ENCODE measurements around the gene HS6ST3. TPM values are rescaled to one million over a fixed set of nuclear protein-coding genes. Genes with fewer than 3 reads are reported as not detected.
"Not testable (repeated sequence)": the region's sequence is repeated elsewhere in the genome, so short reads cannot be mapped to it uniquely, and the experiment has no call there.

Gene HS6ST3
- total RNA-seq, 1 donor from 2014 or later = 1.3 TPM

DNA sequence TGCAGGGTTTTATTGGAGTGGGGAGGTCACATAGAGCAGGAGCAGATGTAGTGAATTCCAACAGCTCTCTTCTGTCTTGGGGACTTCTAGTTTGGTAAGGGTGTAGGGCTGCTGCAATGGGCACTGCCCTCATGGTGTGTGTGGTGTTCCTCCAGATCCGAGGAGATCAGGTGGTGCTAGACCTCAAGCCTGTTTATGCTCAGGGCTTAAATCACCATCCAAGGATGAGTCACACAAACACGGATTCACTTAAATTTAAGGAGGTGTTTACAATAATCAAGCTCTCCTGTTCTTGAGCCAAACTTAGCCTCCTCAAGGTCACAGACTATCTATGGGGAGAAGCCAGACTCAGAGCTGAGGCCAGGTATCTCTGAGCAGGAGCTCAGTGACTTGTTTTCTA is 23.0 kb downstream of the HS6ST3 start:
- peaks cover 4% of the 10 kb centered on the region for H3K9me3 Mint-ChIP-seq (ENCODE audit: unreplicated experiment)
- H3K4me1 Mint-ChIP-seq (ENCODE audit: low read depth, unreplicated experiment) = no peaks in the 10 kb centered on the region
- no peak for DNase-seq
- peaks cover 3% of the 10 kb centered on the region for H3K27me3 Mint-ChIP-seq (ENCODE audit: unreplicated experiment)
- H3K36me3 Mint-ChIP-seq (ENCODE audit: unreplicated experiment) = peaks cover 16% of the 10 kb centered on the region
- TF ChIP-seq, protein P1, sequence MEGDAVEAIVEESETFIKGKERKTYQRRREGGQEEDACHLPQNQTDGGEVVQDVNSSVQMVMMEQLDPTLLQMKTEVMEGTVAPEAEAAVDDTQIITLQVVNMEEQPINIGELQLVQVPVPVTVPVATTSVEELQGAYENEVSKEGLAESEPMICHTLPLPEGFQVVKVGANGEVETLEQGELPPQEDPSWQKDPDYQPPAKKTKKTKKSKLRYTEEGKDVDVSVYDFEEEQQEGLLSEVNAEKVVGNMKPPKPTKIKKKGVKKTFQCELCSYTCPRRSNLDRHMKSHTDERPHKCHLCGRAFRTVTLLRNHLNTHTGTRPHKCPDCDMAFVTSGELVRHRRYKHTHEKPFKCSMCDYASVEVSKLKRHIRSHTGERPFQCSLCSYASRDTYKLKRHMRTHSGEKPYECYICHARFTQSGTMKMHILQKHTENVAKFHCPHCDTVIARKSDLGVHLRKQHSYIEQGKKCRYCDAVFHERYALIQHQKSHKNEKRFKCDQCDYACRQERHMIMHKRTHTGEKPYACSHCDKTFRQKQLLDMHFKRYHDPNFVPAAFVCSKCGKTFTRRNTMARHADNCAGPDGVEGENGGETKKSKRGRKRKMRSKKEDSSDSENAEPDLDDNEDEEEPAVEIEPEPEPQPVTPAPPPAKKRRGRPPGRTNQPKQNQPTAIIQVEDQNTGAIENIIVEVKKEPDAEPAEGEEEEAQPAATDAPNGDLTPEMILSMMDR (IDR thresholded peaks at IDR 0.05; ENCODE audit: partially characterized antibody, unreplicated experiment) = no peak
- no peak overlapping the region for H3K4me3 Mint-ChIP-seq (ENCODE audit: unreplicated experiment)
- H3K27ac Mint-ChIP-seq (ENCODE audit: unreplicated experiment) = no peak overlapping the region

DNA sequence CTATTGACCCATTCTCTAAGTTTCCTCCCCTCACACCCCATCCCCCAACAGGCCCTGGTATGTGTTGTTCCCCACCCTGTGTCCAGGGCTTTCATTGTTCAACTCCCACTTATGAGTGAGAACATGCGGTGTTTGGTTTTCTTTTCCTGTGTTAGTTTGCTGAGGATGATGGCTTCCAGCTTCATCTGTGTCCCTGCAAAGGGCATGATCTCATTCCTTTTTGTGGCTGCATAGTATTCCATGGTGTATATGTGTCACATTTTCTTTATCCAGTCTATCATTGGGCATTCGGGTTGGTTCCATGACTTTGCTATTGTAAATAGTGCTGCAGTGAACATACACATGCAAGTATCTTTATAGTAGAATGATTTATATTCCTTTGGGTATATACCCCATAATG is 25.5 kb downstream of the HS6ST3 start:
- DNase-seq; H3K27ac Mint-ChIP-seq (ENCODE audit: unreplicated experiment); H3K4me1 Mint-ChIP-seq (ENCODE audit: low read depth, unreplicated experiment): not testable (repeated sequence)

DNA sequence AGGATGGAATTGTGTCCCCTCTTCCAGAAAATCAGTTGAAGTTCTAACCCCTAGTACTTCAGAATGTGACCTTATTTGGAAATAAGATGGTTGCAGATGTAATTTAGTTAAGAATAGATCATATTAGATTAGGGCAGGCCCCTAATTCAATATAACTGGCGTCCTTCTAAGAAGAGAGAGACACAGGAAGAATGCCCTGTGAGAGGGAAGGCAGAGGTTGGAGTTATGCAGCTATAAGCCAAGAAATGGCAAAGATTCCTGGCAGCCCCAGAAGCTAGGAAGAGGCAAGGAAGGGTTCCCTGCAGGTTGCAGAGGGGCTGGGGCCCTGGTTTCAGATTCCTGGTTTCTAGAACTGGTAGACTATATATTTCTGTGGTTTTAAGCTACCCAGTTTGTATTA is 30.0 kb downstream of the HS6ST3 start:
- no peaks in the 10 kb centered on the region for H3K36me3 Mint-ChIP-seq (ENCODE audit: unreplicated experiment)
- no peaks in the 10 kb centered on the region for H3K27me3 Mint-ChIP-seq (ENCODE audit: unreplicated experiment)
- H3K9me3 Mint-ChIP-seq (ENCODE audit: unreplicated experiment) = no peaks in the 10 kb centered on the region
- H3K4me3 Mint-ChIP-seq (ENCODE audit: unreplicated experiment) = no peak overlapping the region
- no peaks in the 10 kb centered on the region for H3K4me1 Mint-ChIP-seq (ENCODE audit: low read depth, unreplicated experiment)
- TF ChIP-seq, protein P1 (IDR thresholded peaks at IDR 0.05; ENCODE audit: partially characterized antibody, unreplicated experiment) = no peak
- H3K27ac Mint-ChIP-seq (ENCODE audit: unreplicated experiment) = no peak overlapping the region
- no peak for DNase-seq

More for the DNA sequence above, 25.5 kb downstream of the HS6ST3 start:
- H3K9me3 Mint-ChIP-seq (ENCODE audit: unreplicated experiment); H3K36me3 Mint-ChIP-seq (ENCODE audit: unreplicated experiment); H3K27me3 Mint-ChIP-seq (ENCODE audit: unreplicated experiment); H3K4me3 Mint-ChIP-seq (ENCODE audit: unreplicated experiment): not testable (repeated sequence)

DNA sequence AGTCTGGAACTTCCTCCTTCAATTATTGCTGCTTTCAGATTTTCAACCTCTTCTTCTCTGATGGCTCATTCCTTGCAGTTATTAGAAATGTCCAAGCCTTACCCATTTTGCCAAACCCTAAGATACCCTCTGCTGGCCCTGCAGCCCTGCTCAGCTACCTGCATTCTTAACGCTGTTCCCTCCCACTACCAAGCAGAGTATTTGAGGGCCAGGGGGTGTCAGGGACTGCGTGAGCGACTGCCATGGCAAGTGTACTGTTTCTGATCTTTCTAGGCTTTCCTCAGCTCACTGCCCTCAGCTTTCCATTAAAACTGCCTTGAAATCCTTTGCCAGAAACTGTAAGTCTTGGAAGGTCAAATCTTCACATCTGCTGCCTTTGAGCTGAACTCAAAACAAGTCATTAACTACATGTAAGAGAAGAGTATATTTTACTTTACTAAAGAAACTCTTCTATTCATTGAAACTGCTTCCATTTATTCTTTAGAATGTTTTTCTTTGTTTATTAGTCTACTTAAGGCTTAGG is 41.0 kb downstream of the HS6ST3 start:
- Mint-ChIP-seq H3K36me3 (ENCODE audit: unreplicated experiment) (no peaks in the 10 kb centered on the region), H3K27me3 (ENCODE audit: unreplicated experiment) (no peaks in the 10 kb centered on the region), H3K4me3 (ENCODE audit: unreplicated experiment) (no peak overlapping the region), H3K4me1 (ENCODE audit: low read depth, unreplicated experiment) (no peaks in the 10 kb centered on the region), H3K9me3 (ENCODE audit: unreplicated experiment) (no peaks in the 10 kb centered on the region), H3K27ac (ENCODE audit: unreplicated experiment) (no peak overlapping the region)
- no peak for DNase-seq
- TF ChIP-seq, protein P1 (IDR thresholded peaks at IDR 0.05; ENCODE audit: partially characterized antibody, unreplicated experiment) = no peak

DNA sequence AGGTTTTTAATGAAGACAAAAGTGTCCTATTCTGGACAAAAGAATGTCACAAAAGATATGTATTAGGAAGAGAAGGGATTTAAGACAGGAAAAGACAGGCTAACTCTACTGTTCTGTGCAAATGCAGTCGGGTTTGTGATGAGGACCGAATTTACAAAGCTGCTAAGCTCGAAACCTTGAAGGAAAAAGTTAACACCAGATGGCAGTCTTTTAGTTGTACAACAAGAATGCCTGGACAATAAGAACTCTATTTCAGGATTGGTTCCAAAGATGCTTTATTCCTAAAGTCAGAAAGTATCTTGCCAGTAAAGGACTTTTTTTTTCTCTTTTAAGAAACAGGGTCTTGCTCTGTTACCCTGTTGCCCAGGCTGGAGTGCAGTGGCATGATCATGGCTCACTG is 51.1 kb downstream of the HS6ST3 start:
- no peak for DNase-seq
- Mint-ChIP-seq H3K27ac (ENCODE audit: unreplicated experiment) (no peak overlapping the region), H3K4me3 (ENCODE audit: unreplicated experiment) (no peak overlapping the region), H3K27me3 (ENCODE audit: unreplicated experiment) (peaks cover 2% of the 10 kb centered on the region), H3K4me1 (ENCODE audit: low read depth, unreplicated experiment) (no peaks in the 10 kb centered on the region), H3K36me3 (ENCODE audit: unreplicated experiment) (no peaks in the 10 kb centered on the region), H3K9me3 (ENCODE audit: unreplicated experiment) (no peaks in the 10 kb centered on the region)
- TF ChIP-seq, protein P1 (IDR thresholded peaks at IDR 0.05; ENCODE audit: partially characterized antibody, unreplicated experiment) = no peak
